ENCODE data around the gene HHAT. TPM values are rescaled to one million over a fixed set of nuclear protein-coding genes. Genes with fewer than 3 reads are reported as not detected.
A peak's percentile ranks its signal among the peaks of the same experiment; 100 is the strongest.

Gene HHAT
- total RNA-seq, 2 experiments from 2014 or later, result 5.2 to 9.5 TPM

GRCh38 chr1:210448297-210448892, 119.7 kb downstream of the HHAT start:
- Histone ChIP-seq H3K4me2 (ENCODE audit: low read length) (no peak overlapping the region), H4K20me1 (ENCODE audit: insufficient read depth, low read length) (no peaks in the 10 kb centered on the region), H3K4me1 (ENCODE audit: insufficient read depth, low read length, poor library complexity, severe bottlenecking) (no peaks in the 10 kb centered on the region), H2AFZ (ENCODE audit: low read length) (no peak overlapping the region), H3K9me2 (ENCODE audit: insufficient read depth, low read length) (no peaks in the 10 kb centered on the region), H3K4me3 (ENCODE audit: low read depth, low read length, poor library complexity, severe bottlenecking) (no peak overlapping the region), H3K36me3 (ENCODE audit: insufficient read depth, low read length) (no peaks in the 10 kb centered on the region), H3K79me2 (ENCODE audit: insufficient read depth, low read depth, low read length) (no peaks in the 10 kb centered on the region), H3K9me3 (ENCODE audit: low read length) (no peaks in the 10 kb centered on the region), H3K27ac (ENCODE audit: low read depth, low read length, poor library complexity, severe bottlenecking) (no peak overlapping the region)
- DNase-seq (ENCODE audit: low spot score), result peak; percentile 10
- intact Hi-C loops (cut with micrococcal nuclease; ENCODE audit: unreplicated experiment), result loop anchor here (5.0 kb wide), 1 partner anchor 684 kb away; the partner anchor contains the start of gene KCNH1
- ChIA-PET CTCF (ENCODE audit: unreplicated experiment) (no interaction called here), POLR2A (interaction anchor here (0.6 to 0.7 kb wide), 2 partner anchors 35 to 1973 kb away, joined by 3 read pairs; no protein-coding TSS in a partner anchor)
- BruUV-seq (replicated peaks), result no TSS peak
- TF ChIP-seq CTCF (conservative IDR thresholded peaks at IDR 0.05; ENCODE audit: low read length), result peak; percentile 73
- no peak for TF ChIP-seq EZH2phosphoT487 (IDR thresholded peaks at IDR 0.05; ENCODE audit: borderline replicate concordance, low read depth, low read length)

GRCh38 chr1:210455840-210456603, 127.3 kb downstream of the HHAT start:
- H4K20me1 ChIP-seq (ENCODE audit: insufficient read depth, low read length), result no peaks in the 10 kb centered on the region
- H3K79me2 ChIP-seq (ENCODE audit: insufficient read depth, low read depth, low read length), result no peaks in the 10 kb centered on the region
- DNase-seq (ENCODE audit: low spot score), result no peak
- no peak for TF ChIP-seq CTCF (conservative IDR thresholded peaks at IDR 0.05; ENCODE audit: low read length)
- TF ChIP-seq EZH2phosphoT487 (IDR thresholded peaks at IDR 0.05; ENCODE audit: borderline replicate concordance, low read depth, low read length), result no peak
- H3K9me3 ChIP-seq (ENCODE audit: low read length), result no peaks in the 10 kb centered on the region
- no peak overlapping the region for H3K27ac ChIP-seq (ENCODE audit: low read depth, low read length, poor library complexity, severe bottlenecking)
- ChIA-PET POLR2A (interaction anchor here (0.6 kb wide), 1 partner anchor 11 kb away, joined by 4 read pairs; no protein-coding TSS in a partner anchor), CTCF (ENCODE audit: unreplicated experiment) (no interaction called here)
- H3K4me1 ChIP-seq (ENCODE audit: insufficient read depth, low read length, poor library complexity, severe bottlenecking), result no peaks in the 10 kb centered on the region
- H3K4me3 ChIP-seq (ENCODE audit: low read depth, low read length, poor library complexity, severe bottlenecking), result no peak overlapping the region
- H3K36me3 ChIP-seq (ENCODE audit: insufficient read depth, low read length), result no peaks in the 10 kb centered on the region
- H3K4me2 ChIP-seq (ENCODE audit: low read length), result no peak overlapping the region
- no TSS peak for BruUV-seq (replicated peaks)
- intact Hi-C loops (cut with micrococcal nuclease; ENCODE audit: unreplicated experiment), result no loop called here
- no peak overlapping the region for H2AFZ ChIP-seq (ENCODE audit: low read length)
- no peaks in the 10 kb centered on the region for H3K9me2 ChIP-seq (ENCODE audit: insufficient read depth, low read length)
